Right lobe of liver (tissue), 6 donors: ENCODE data around the gene PPARGC1A. TPM values are rescaled to one million over a fixed set of nuclear protein-coding genes. Genes with fewer than 3 reads are reported as not detected.

ENCODE experiments used
- ATAC-seq, 4 donors: fragments of 200-7000 bp; cut with Tn5 transposase; one replicate each; pipeline ENCODE4 v1.9.1; 2020; ENCODE audit warnings: mild to moderate bottlenecking in 4 of 4, moderate library complexity in 4 of 4
- DNase-seq, 3 donors: peaks; one replicate each; pipeline ENCODE4 v3.0.0-alpha.2; 2020
- H3K27ac ChIP-seq, 3 donors: fragments of 200-600 bp; one replicate each; pipeline ENCODE4 v1.8.0; 2022
- H3K27me3 ChIP-seq, 2 donors: fragments of 200-600 bp; one replicate each; pipeline ENCODE4 v1.8.0; 2022
- H3K36me3 ChIP-seq, 4 donors: fragments of 200-600 bp; sonication (generic) in 1 of 4; one replicate each; pipeline versions ENCODE4 v1.5.1 to v1.8.0; 2017 to 2022; ENCODE audit warnings: control low read depth in 1 of 4
- H3K4me1 ChIP-seq, 4 donors: fragments of 200-600 bp; sonication (generic) in 1 of 4; one replicate each; pipeline versions ENCODE4 v1.5.1 to v1.8.0; 2017 to 2022; ENCODE audit warnings: control low read depth in 1 of 4
- H3K4me3 ChIP-seq, 3 donors: fragments of 200-600 bp; one replicate each; pipeline ENCODE4 v1.8.0; 2022
- H3K9me3 ChIP-seq, 4 donors: fragments of 200-600 bp; sonication (generic) in 1 of 4; one replicate each; pipeline versions ENCODE4 v1.5.1 to v1.8.0; 2017 to 2022; ENCODE audit warnings: control low read depth in 1 of 4
- POLR2A ChIP-seq: fragments of 450-650 bp; IDR thresholded peaks from one replicate; pipeline ENCODE4 v1.6.1; 2017; ENCODE audit warnings: antibody characterized with exemption, mild to moderate bottlenecking
- WGBS: methylation state at CpG from one replicate; pipeline ENCODE4 v1.1.6; 2018; ENCODE audit warnings: low coverage, low lambda C conversion rate; ENCODE audit not compliant: insufficient coverage; ENCODE audit errors: missing lambda C conversion rate; 5-methylcytosine and 5-hydroxymethylcytosine counted together
- intact Hi-C, 2 donors: fragments of 100-400 bp; cut with DNase I; formaldehyde crosslinking; loops; one replicate each; pipeline versions ENCODE4 v1.11.2 to v1.14.1; 2022
- total RNA-seq, 6 experiments: library from RNA; depleted of rRNA in 2 of 6; stranded (reverse); fragments of >200 nt in 2 of 6; fragmentation: NEBNext Ultra II Directional in 3 of 6; extraction: Animal tissue kit (Norgen Biotek cat#: 25700) in 3 of 6; gene quantifications; one replicate each; pipeline versions ENCODE4 v1.1.0 to v1.2.4, GENCODE V29; 2016 to 2023
- TF ChIP-seq, protein P1 (sequence below), 4 donors: fragments of 200-600 bp in 3 of 4; fragments of 450-650 bp in 1 of 4; IDR thresholded peaks; one replicate each; pipeline versions ENCODE4 v1.5.1 to v1.8.0; 2016 to 2022; ENCODE audit warnings: antibody characterized with exemption in 4 of 4, mild to moderate bottlenecking in 2 of 4
- donor health status: DM: no; HTN: yes; CAD: no.
- donor health status: DM: no; HTN: no; CAD: no.
- donor health status: DM: no; HTN: no; CAD: no.
- donor health status: DM: no; HTN: yes; CAD: no.
- donor health status: DM: no; HTN: yes; CAD: no.

The PPARGC1A gene
- total RNA-seq, 6 experiments from 2014 or later = 13.8 to 61.0 (median 37.6) TPM

DNA sequence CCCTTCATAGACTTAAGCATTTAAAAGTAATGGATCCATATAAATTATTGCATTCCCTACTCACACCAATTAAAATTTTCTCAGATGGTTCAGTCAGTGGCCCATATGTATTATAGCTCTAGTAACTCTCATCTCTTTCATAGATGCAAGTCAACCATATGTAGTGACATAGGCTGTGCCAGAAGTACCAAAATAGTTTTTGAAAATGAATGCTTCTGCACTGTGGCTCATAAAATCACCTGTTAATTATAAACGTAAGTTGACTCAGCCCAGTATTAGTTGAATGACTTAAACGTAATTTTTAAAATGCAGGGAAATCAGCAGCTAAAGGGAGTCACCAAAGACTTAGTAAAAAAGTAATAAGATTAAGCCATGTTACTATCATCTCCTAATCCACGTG, 143.8 kb downstream of the PPARGC1A start:
- ATAC-seq = no peak
- no peaks in the 10 kb centered on the region for H3K36me3 ChIP-seq
- 53% methylated on average over 3 of the region's 3 CpGs for whole genome bisulfite sequencing
- H3K9me3 ChIP-seq = no peaks in the 10 kb centered on the region
- no peak overlapping the region for H3K27ac ChIP-seq
- no peak for TF ChIP-seq POLR2A
- TF ChIP-seq, protein P1, sequence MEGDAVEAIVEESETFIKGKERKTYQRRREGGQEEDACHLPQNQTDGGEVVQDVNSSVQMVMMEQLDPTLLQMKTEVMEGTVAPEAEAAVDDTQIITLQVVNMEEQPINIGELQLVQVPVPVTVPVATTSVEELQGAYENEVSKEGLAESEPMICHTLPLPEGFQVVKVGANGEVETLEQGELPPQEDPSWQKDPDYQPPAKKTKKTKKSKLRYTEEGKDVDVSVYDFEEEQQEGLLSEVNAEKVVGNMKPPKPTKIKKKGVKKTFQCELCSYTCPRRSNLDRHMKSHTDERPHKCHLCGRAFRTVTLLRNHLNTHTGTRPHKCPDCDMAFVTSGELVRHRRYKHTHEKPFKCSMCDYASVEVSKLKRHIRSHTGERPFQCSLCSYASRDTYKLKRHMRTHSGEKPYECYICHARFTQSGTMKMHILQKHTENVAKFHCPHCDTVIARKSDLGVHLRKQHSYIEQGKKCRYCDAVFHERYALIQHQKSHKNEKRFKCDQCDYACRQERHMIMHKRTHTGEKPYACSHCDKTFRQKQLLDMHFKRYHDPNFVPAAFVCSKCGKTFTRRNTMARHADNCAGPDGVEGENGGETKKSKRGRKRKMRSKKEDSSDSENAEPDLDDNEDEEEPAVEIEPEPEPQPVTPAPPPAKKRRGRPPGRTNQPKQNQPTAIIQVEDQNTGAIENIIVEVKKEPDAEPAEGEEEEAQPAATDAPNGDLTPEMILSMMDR (IDR thresholded peaks at IDR 0.05) = no peak
- intact Hi-C loops = no loop called here
- H3K4me3 ChIP-seq = no peak overlapping the region
- no peaks in the 10 kb centered on the region for H3K27me3 ChIP-seq
- H3K4me1 ChIP-seq = no peaks in the 10 kb centered on the region
- no peak for DNase-seq

DNA sequence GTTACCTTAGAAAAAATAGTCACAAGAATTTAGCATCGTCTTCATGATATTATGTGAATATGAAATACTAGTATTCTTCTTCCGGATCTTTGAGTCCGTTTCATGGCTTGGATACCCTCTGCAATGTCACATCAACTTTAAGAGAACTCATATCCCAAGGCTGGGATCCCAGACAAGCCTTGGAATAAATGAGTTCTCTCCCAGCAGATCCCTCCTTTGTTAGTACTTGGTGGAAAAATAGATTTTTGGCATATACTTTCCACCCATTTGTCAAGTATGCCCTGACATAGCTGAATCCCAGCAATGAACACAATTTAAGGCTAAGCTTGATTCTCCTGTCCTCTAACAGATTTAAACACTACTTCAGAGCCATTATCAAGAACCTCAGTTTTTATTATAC, 144.5 kb downstream of the PPARGC1A start:
- H3K27ac ChIP-seq = no peak overlapping the region
- 76% methylated on average over 3 of the region's 3 CpGs for WGBS
- no peak for TF ChIP-seq POLR2A
- TF ChIP-seq, protein P1 (IDR thresholded peaks at IDR 0.05) = no peak
- no peak overlapping the region for H3K4me3 ChIP-seq
- intact Hi-C loops = no loop called here
- H3K27me3 ChIP-seq = no peaks in the 10 kb centered on the region
- no peaks in the 10 kb centered on the region for H3K36me3 ChIP-seq
- ATAC-seq = no peak
- DNase-seq = no peak
- H3K4me1 ChIP-seq = no peaks in the 10 kb centered on the region
- H3K9me3 ChIP-seq = no peaks in the 10 kb centered on the region
